HEK293 (cell line): ENCODE data around the gene SFMBT2.

Source experiments
- EGR2 ChIP-seq: fragments of 450-650 bp; formaldehyde crosslinking; IDR thresholded peaks from 2 replicates; pipeline ENCODE4 v1.5.1; 2016; ENCODE audit warnings: low read depth, missing biosample characterization, missing genetic modification characterization
- GFI1B ChIP-seq: fragments of 450-650 bp; formaldehyde crosslinking; IDR thresholded peaks from 2 replicates; pipeline ENCODE4 v1.5.1; 2016; ENCODE audit warnings: missing biosample characterization, missing genetic modification characterization
- GLI4 ChIP-seq: fragments of 450-650 bp; formaldehyde crosslinking; IDR thresholded peaks from 2 replicates; pipeline ENCODE4 v1.5.1; 2016; ENCODE audit warnings: missing biosample characterization, missing genetic modification characterization
- GLIS2 ChIP-seq: fragments of 450-650 bp; formaldehyde crosslinking; IDR thresholded peaks from 2 replicates; pipeline ENCODE4 v1.5.1; 2016; ENCODE audit warnings: missing biosample characterization, missing genetic modification characterization
- KLF1 ChIP-seq: fragments of 450-650 bp; formaldehyde crosslinking; IDR thresholded peaks from 2 replicates; pipeline ENCODE4 v1.5.1; 2016; ENCODE audit warnings: missing biosample characterization, missing genetic modification characterization
- TSHZ1 ChIP-seq: fragments of 450-650 bp; formaldehyde crosslinking; IDR thresholded peaks from 2 replicates; pipeline ENCODE4 v1.5.1; 2016; ENCODE audit warnings: missing biosample characterization, missing genetic modification characterization, borderline replicate concordance
- ZBTB1 ChIP-seq: fragments of 450-650 bp; formaldehyde crosslinking; IDR thresholded peaks from 2 replicates; pipeline ENCODE4 v1.5.1; 2016; ENCODE audit warnings: missing biosample characterization, missing genetic modification characterization
- ZBTB21 ChIP-seq: fragments of 450-650 bp; formaldehyde crosslinking; IDR thresholded peaks from 2 replicates; pipeline ENCODE4 v1.5.1; 2017; ENCODE audit warnings: missing biosample characterization, missing genetic modification characterization
- ZBTB7A ChIP-seq: fragments of 450-650 bp; formaldehyde crosslinking; IDR thresholded peaks from 2 replicates; pipeline ENCODE4 v1.5.1; 2016; ENCODE audit warnings: low read depth, missing biosample characterization, missing genetic modification characterization
- ZFHX2 ChIP-seq: fragments of 450-650 bp; formaldehyde crosslinking; conservative IDR thresholded peaks from 2 replicates; pipeline ENCODE4 v1.5.1; 2016; ENCODE audit warnings: missing biosample characterization, missing genetic modification characterization
- ZFP41 ChIP-seq: fragments of 450-650 bp; formaldehyde crosslinking; IDR thresholded peaks from 2 replicates; pipeline ENCODE4 v1.5.1; 2016; ENCODE audit warnings: missing biosample characterization, missing genetic modification characterization, borderline replicate concordance
- ZIC2 ChIP-seq: fragments of 450-650 bp; formaldehyde crosslinking; IDR thresholded peaks from 2 replicates; pipeline ENCODE4 v1.5.1; 2016; ENCODE audit warnings: missing biosample characterization, missing genetic modification characterization
- ZNF18 ChIP-seq: fragments of 450-650 bp; formaldehyde crosslinking; IDR thresholded peaks from 2 replicates; pipeline ENCODE4 v1.5.1; 2016; ENCODE audit warnings: missing biosample characterization, missing genetic modification characterization
- ZNF2 ChIP-seq: fragments of 450-650 bp; formaldehyde crosslinking; IDR thresholded peaks from 2 replicates; pipeline ENCODE4 v1.5.1; 2016; ENCODE audit warnings: missing biosample characterization, missing genetic modification characterization
- ZNF24 ChIP-seq: fragments of 450-650 bp; formaldehyde crosslinking; IDR thresholded peaks from 2 replicates; pipeline ENCODE4 v1.5.1; 2016; ENCODE audit warnings: missing biosample characterization, missing genetic modification characterization
- ZNF248 ChIP-seq: fragments of 450-650 bp; formaldehyde crosslinking; IDR thresholded peaks from 2 replicates; pipeline ENCODE4 v1.5.1; 2017; ENCODE audit warnings: missing biosample characterization, missing genetic modification characterization
- ZNF274 ChIP-seq, 2 experiments: fragments of 200-500 bp in 1 of 2; fragments of 450-650 bp in 1 of 2; sonication (Bioruptor generic) in 1 of 2; formaldehyde crosslinking in 1 of 2; IDR thresholded peaks; 2 replicates each; pipeline versions ENCODE4 v1.5.1 to v1.6.1; 2014 to 2016; ENCODE audit warnings: borderline replicate concordance in 1 of 2, inconsistent platforms in 1 of 2, low read length in 1 of 2, missing biosample characterization in 1 of 2, missing genetic modification characterization in 1 of 2
- ZNF362 ChIP-seq: fragments of 450-650 bp; formaldehyde crosslinking; IDR thresholded peaks from 2 replicates; pipeline ENCODE4 v1.5.1; 2016; ENCODE audit warnings: missing biosample characterization, missing genetic modification characterization
- ZNF391 ChIP-seq: fragments of 450-650 bp; formaldehyde crosslinking; IDR thresholded peaks from 2 replicates; pipeline ENCODE4 v1.5.1; 2016; ENCODE audit warnings: low read depth, missing biosample characterization, missing genetic modification characterization, borderline replicate concordance
- ZNF433 ChIP-seq: fragments of 450-650 bp; formaldehyde crosslinking; IDR thresholded peaks from 2 replicates; pipeline ENCODE4 v1.5.1; 2016; ENCODE audit warnings: missing biosample characterization, missing genetic modification characterization, low read depth
- ZNF513 ChIP-seq: fragments of 450-650 bp; IDR thresholded peaks from 2 replicates; pipeline ENCODE4 v1.5.1; 2018; ENCODE audit warnings: missing biosample characterization, missing genetic modification characterization
- ZNF558 ChIP-seq: fragments of 450-650 bp; formaldehyde crosslinking; IDR thresholded peaks from 2 replicates; pipeline ENCODE4 v1.5.1; 2016; ENCODE audit warnings: missing biosample characterization, missing genetic modification characterization
- ZNF623 ChIP-seq: fragments of 450-650 bp; formaldehyde crosslinking; IDR thresholded peaks from 2 replicates; pipeline ENCODE4 v1.5.1; 2016; ENCODE audit warnings: missing biosample characterization, missing genetic modification characterization
- ZNF639 ChIP-seq: fragments of 450-650 bp; formaldehyde crosslinking; IDR thresholded peaks from 2 replicates; pipeline ENCODE4 v1.5.1; 2016; ENCODE audit warnings: missing biosample characterization, missing genetic modification characterization
- ZNF692 ChIP-seq: fragments of 450-650 bp; formaldehyde crosslinking; IDR thresholded peaks from 2 replicates; pipeline ENCODE4 v1.5.1; 2016; ENCODE audit warnings: missing biosample characterization, missing genetic modification characterization
- ZNF776 ChIP-seq: fragments of 450-650 bp; formaldehyde crosslinking; IDR thresholded peaks from 2 replicates; pipeline ENCODE4 v1.5.0; 2017; ENCODE audit warnings: missing biosample characterization, missing genetic modification characterization, borderline replicate concordance
- ZNF830 ChIP-seq: fragments of 450-650 bp; IDR thresholded peaks from 2 replicates; pipeline ENCODE4 v1.5.0; 2018; ENCODE audit warnings: missing biosample characterization, missing genetic modification characterization, low read depth, mild to moderate bottlenecking, moderate library complexity
- ZNF843 ChIP-seq: fragments of 450-650 bp; formaldehyde crosslinking; IDR thresholded peaks from 2 replicates; pipeline ENCODE4 v1.5.1; 2016; ENCODE audit warnings: missing biosample characterization, missing genetic modification characterization

Gene SFMBT2

GRCh38 chr10:7408291-7409044, 2.4 kb downstream of the SFMBT2 start (continued):
- peak; percentile 51; the same call in 1 of the 2 replicates for TF ChIP-seq TSHZ1 (tag by site-specific recombination)
- TF ChIP-seq KLF1 (tag by site-specific recombination), result peak; percentile 67
- TF ChIP-seq ZBTB7A (tag by site-specific recombination), result no peak
- TF ChIP-seq ZNF843 (tag by site-specific recombination), result peak; percentile 36; the same call in 1 of the 2 replicates
- TF ChIP-seq GLIS2, result peak; percentile 67
- no peak for TF ChIP-seq ZNF513 (tag by site-specific recombination)
- TF ChIP-seq ZNF776 (tag by site-specific recombination), result no peak
- peak; percentile 7; the same call in 1 of the 2 replicates for TF ChIP-seq GFI1B
- no peak for TF ChIP-seq ZNF18
- TF ChIP-seq ZNF433 (tag by site-specific recombination), result no peak
- TF ChIP-seq ZNF623, result no peak
- TF ChIP-seq ZIC2, result no peak
- TF ChIP-seq ZNF558, result no peak
- TF ChIP-seq ZNF639 (tag by site-specific recombination), result no peak
- no peak for TF ChIP-seq ZBTB21 (tag by site-specific recombination)
- TF ChIP-seq ZNF692 (tag by site-specific recombination), result peak; percentile 63
- TF ChIP-seq ZNF362, result no peak
- TF ChIP-seq ZNF391, result 0 out of 2 replicates have a peak, but pooled peaks have one; percentile 60
- TF ChIP-seq EGR2, result peak; percentile 89
- TF ChIP-seq ZFP41 (tag by site-specific recombination), result no peak
- no peak for TF ChIP-seq ZNF274 (IDR thresholded peaks at IDR 0.05; ENCODE audit: low read length)
- no peak for TF ChIP-seq ZNF274 (tag by site-specific recombination; IDR thresholded peaks at IDR 0.05; ENCODE audit: borderline replicate concordance)
- no peak for TF ChIP-seq ZNF248 (tag by site-specific recombination)
- TF ChIP-seq ZNF830 (tag by site-specific recombination), result no peak
- no peak for TF ChIP-seq ZBTB1 (tag by site-specific recombination)
- TF ChIP-seq GLI4 (tag by site-specific recombination), result 0 out of 2 replicates have a peak, but pooled peaks have one; percentile 25
- 0 out of 2 replicates have a peak, but pooled peaks have one; percentile 19 for TF ChIP-seq ZNF2 (tag by site-specific recombination)
- 0 out of 2 replicates have a peak, but pooled peaks have one; percentile 15 for TF ChIP-seq ZNF24 (tag by site-specific recombination)
- TF ChIP-seq ZFHX2 (tag by site-specific recombination), result peak; percentile 95
